GM19372 (cell line): ENCODE results near the gene TRPM5.

Experiments used
- ATAC-seq: cut with Tn5 transposase; IDR thresholded peaks from one replicate; pipeline ENCODE4 v1.9.1; 2021; ENCODE audit warnings: mild to moderate bottlenecking, low read depth, moderate library complexity; ENCODE audit not compliant: unreplicated experiment

The TRPM5 gene

GRCh38 chr11:2437516-2437915 lies 6.8 kb downstream of the TRPM5 start:
- ATAC-seq, result no peak

GRCh38 chr11:2436521-2437031 lies 7.7 kb downstream of the TRPM5 start:
- ATAC-seq, result no peak

- no peak for ATAC-seq
Observed at GRCh38 chr11:2436013-2436520, 8.2 kb downstream of the TRPM5 start.

- no peak for ATAC-seq
Observed at GRCh38 chr11:2435288-2436012, 8.9 kb downstream of the TRPM5 start.

GRCh38 chr11:2434506-2435255 lies 9.6 kb downstream of the TRPM5 start:
- no peak for ATAC-seq

- ATAC-seq, result no peak
Observed at GRCh38 chr11:2434008-2434407, 10.3 kb downstream of the TRPM5 start.

GRCh38 chr11:2433106-2433925 lies 11.0 kb downstream of the TRPM5 start:
- ATAC-seq, result no peak

- ATAC-seq, result no peak
Observed at GRCh38 chr11:2432628-2433071, 11.7 kb downstream of the TRPM5 start.

- ATAC-seq, result no peak
Observed at GRCh38 chr11:2432171-2432621, 12.1 kb downstream of the TRPM5 start.

- ATAC-seq, result no peak
Observed at GRCh38 chr11:2431395-2431794, 12.9 kb downstream of the TRPM5 start.

- ATAC-seq, result no peak
Observed at GRCh38 chr11:2428322-2428795, 16.0 kb downstream of the TRPM5 start.

GRCh38 chr11:2427721-2428321 lies 16.5 kb downstream of the TRPM5 start:
- no peak for ATAC-seq

- no peak for ATAC-seq
Observed at GRCh38 chr11:2426826-2427521, 17.3 kb downstream of the TRPM5 start.

GRCh38 chr11:2426221-2426620 lies 18.1 kb downstream of the TRPM5 start:
- ATAC-seq, result no peak

- ATAC-seq, result no peak
Observed at GRCh38 chr11:2425506-2425905, 18.8 kb downstream of the TRPM5 start.

- no peak for ATAC-seq
Observed at GRCh38 chr11:2424811-2425495, 19.4 kb downstream of the TRPM5 start.

- ATAC-seq, result no peak
Observed at GRCh38 chr11:2423157-2424025, 20.9 kb downstream of the TRPM5 start.
